Amniotic epithelial cell (primary cell): ENCODE results near the gene NRBF2.
"Not testable (repeated sequence)": the region's sequence is repeated elsewhere in the genome, so short reads cannot be mapped to it uniquely, and the experiment has no call there.

Source experiments
- DNase-seq: peaks from one replicate; pipeline ENCODE4 v3.0.0-alpha.2; 2010; ENCODE audit warnings: low read depth

NRBF2 gene

DNA sequence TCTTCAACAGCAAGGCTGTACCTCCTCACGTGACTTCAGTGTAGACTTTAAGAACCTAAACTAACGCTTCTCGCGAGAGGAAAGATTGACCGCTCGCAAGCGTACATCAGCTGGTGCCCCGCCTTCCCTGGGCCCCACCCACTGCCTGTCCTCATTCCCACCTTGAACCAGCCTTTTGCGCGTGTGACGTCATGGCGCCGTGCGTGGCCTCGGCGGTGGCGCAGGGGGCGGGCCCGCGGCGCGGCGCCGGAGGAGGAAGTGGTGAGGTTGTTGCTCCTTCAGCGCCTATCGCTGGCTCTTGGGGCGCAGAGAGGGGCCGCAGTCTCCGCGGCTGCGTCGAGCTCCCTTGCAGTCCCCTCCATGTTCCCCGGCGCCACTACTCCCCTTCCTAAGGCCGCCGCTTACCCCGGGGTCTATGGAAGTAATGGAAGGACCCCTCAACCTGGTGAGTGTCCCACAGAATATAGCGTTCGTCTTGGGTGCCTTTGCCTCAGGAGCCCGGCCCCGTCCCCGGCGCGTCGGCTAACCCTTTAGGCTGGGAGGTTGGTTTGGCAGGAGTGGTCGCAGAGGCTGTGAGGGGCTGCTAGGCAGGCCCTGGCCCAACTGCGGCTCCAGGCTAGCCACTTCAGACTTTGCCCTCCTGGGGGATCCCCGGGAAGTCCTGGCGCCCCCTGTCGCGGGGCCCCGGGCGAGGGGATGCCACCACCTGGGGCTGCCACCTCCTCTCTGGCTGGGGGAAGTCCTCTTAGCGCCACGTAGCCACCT, at the start of gene NRBF2:
TSS of gene NRBF2 (plus strand) at position 273 of the 765 bp plus-strand sequence. CDS start at position 416, 143 bp downstream.
- peak; percentile 99 for DNase-seq

DNA sequence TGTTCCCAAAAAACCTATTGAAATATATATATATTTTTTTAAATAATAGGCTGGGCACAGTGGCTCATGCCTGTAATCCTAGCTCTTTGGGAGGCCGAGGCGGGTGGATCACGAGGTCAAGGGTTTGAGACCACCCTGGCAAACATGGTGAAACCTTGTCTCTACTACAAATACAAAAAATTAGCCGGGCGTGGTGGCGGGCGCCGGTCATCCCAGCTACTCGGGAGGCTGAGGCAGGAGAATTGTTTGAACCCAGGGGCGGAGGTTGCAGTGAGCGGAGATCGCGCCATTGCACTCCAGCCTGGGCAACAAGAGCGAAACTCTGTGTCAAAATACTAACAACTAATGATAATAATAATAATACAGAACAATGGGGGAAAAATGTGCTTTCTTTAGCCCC, 49.7 kb upstream of the NRBF2 start:
- not testable (repeated sequence) for DNase-seq

DNA sequence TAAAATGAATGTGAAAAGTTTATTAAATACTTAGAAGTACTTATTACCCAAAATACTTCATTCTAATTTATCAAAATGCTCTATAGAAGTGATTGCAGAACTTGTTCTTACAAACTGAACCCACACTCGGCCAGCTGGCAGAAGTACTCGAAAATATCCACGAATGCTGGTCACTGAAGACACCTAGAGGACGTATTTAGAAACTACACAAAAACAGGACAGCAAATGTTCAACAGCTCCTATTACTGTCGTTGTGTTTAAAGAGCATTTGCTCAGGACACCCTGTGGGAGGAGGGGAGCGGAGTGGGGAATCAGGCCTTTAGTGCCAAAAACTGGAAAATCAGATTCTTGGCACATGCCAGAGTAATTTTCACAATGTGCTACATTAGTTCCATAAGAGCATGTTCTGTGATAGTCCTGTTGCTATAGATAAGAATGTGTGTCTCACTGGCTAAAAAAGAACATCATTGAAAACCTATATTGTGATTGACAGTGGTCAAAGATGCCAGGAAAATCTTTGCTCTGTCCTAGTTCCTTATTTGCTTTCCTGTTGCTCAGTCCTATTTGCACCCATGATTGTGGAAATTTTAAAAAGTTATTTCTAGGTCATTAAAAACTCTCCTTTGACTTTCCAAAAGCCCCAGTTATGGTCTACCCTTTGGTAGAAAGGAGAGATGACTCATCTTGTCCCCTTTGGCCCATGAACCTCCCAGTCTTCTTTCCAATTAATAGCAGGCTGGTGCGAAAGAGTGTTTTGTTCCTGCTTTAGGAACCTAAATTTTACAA, 49.0 kb upstream of the NRBF2 start:
- DNase-seq = peak; percentile 76

DNA sequence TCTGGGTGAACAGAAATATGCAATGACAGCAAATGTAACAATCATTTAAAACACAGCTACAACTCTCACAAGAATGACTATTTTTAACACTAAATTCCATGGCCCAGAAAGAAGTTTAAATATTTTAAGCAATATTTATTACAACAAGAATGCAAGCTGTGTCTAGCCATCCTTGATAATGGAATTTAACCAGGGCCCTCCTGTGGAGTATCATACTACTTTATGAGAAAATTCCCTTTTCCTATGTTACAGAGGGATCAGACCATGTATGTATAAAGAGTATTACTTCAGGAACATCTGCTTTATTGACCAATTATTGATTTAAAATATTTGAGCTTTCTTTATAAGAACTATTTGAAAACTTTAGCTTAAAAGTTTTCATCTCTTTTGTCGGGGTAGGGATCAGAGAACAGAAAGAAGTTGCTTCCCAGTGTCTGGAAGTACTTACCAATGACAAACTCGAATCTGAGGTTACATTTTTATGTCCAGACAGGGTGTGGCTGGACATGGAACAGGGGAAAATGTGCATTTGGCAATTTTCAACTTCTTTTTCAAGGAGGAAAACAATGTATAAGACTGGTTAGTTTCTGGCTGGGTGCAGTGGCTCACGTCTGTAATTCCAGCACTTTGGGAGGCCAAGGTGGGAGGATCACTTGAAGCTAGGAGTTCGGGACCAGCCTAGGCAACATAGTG, 48.3 kb upstream of the NRBF2 start:
- no peak for DNase-seq

DNA sequence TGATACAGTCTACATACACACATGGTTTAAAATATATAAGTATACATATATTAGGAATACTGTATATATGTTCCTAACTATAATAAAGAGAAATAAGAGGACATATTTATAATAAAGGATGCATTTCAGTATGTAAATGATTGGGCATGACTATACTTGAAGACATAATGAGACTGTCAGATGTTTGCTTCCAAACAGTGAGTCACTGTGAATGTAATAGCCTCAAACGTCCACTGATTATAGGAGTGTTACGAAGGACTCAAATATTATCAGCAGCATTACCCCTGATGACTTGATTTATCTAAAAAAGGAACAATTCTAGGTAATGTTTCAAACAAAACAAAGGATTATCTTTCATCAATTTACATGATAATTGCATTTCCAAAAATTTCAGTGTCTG, 39.9 kb upstream of the NRBF2 start:
- DNase-seq = peak; percentile 35

DNA sequence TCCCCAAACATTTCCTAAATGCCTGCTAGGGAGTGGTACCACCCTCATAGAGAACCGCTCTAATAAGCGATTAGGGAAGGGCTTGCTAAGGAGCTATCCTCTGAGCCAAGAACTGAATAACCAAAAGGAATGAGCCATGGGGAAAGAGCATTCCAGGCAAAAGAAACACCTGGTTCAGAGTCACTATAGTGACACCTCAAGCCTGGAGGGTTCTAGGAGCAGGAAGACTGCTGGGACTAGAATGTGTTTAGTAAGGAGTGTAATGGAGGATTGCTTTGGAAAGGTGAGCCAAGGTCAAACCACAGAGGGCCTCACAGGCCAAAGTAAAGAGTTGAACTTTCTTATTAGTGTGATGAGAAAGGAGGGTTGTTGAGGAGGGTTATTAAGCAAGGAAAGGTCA, 38.7 kb upstream of the NRBF2 start:
- DNase-seq = no peak

DNA sequence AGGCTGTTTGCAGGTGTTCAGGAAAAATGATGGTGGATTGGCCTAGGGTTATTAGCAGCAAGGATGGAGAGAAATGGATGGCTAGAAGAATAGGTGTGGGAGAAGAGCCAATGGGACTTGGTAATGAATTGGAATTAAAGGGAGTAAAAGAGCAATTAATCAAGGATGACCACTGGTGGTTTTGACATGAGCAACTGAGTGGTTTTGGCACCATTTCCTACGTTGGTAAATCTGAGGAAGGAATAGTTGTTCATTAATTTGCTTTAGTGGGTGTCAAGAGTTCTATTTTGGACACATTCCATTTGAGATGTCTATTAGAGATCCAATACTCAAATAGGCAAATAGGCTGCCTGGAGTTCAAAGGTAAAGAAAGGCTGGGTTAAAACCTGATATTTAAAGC, 38.2 kb upstream of the NRBF2 start:
- DNase-seq = no peak

DNA sequence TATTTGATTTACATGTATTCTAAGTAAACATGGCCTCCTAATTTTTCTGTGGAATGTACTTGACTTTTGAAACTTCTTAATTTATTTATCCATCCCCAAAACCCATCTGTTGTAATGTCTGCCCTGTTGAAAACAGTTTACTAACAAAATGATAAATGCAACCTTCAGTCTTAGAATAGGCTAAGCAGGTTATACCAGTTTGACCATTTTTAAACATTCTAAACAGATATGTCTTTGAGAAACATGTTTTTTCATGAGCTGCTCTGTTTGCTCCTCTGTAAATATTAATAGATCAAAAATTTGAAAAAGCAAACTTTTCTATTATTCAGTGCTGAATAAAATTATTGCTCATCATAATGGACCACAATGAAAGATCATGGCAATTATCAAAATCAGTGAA, 33.4 kb upstream of the NRBF2 start:
- no peak for DNase-seq

DNA sequence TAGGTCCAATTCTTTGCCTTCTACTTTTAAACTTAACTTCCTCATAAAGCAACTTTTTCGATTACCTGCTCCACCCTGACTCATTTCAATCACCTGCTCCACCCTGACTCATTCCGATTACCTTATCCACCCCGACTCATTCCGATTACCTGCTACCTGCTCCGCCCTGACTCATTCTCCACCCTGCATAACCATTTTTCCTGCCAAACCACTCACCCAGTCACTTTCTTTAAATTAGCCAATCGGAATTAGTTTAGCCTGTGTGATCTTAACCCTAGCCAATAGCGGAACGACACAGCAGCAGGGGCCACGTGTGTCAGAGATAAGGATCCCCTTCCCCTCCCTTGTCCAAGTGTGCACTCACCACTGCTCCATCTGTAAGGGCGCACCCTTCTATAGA, 32.0 kb upstream of the NRBF2 start:
- not testable (repeated sequence) for DNase-seq

DNA sequence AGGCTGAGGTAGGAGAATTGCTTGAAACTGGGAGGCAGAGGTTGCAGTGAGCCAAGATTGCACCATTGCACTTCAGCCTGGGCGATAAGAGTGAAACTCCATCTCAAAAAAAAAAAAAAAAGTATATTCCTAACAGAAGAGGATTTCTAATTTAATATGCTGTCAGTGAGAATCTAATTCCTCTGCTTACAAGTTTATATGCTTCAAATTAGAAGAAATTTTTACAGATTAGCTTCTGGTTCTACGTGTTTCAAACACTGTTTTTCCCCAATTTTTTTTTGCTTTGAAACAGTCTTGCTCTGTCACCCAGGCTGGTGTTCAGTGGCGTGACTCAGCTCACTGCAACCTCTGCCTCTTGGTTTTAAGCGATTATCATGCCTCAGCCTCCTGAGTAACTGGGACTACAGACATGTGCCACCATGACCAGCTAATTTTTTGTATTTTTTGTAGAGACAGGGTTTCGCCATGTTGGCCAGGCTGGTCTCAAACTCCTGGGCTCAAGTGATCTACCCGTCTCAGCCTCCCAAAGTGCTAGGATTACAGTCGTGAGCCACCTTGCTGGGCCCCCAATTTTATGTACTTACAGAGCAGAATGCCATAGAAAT, 30.7 kb upstream of the NRBF2 start:
- DNase-seq = not testable (repeated sequence)

DNA sequence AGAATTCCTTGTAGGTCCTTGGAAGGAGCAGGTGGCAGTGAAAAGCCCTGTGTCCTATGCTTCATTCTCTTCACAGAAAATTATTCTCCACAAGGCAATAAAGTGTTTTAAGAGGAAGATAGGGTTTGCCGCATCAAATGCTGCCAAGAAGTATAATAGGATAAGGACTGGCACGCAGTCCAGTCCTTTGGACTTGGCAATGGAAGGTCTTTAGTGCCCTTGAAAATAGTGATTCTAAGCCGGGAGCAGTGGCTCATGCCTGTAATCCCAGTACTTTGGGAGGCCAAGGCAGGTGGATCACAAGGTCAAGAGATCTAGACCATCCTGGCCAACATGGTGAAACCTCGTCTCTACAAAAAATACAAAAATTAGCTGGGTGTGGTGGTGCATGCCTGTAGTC, 29.9 kb upstream of the NRBF2 start:
- DNase-seq = not testable (repeated sequence)

DNA sequence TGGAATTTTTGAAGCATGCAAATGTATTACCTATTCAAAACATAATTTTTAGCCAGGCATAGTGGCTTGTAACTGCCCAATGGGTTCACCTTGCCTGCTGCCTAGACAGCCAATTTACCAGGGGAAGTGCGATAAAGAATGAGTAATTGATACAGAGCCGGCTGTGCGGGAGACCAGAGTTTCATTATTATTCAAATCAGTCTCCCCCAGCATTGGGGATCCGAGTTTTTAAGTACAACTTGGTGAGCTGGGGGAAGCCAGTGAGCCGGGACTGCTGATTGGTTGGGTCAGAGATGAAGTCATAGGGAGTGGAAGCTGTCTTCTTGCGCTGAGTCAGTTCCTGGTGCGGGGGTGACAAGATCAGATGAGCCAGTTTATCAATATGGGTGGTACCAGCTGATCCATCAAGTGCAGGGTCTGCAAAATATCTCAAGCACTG, 29.1 kb upstream of the NRBF2 start:
- no peak for DNase-seq

DNA sequence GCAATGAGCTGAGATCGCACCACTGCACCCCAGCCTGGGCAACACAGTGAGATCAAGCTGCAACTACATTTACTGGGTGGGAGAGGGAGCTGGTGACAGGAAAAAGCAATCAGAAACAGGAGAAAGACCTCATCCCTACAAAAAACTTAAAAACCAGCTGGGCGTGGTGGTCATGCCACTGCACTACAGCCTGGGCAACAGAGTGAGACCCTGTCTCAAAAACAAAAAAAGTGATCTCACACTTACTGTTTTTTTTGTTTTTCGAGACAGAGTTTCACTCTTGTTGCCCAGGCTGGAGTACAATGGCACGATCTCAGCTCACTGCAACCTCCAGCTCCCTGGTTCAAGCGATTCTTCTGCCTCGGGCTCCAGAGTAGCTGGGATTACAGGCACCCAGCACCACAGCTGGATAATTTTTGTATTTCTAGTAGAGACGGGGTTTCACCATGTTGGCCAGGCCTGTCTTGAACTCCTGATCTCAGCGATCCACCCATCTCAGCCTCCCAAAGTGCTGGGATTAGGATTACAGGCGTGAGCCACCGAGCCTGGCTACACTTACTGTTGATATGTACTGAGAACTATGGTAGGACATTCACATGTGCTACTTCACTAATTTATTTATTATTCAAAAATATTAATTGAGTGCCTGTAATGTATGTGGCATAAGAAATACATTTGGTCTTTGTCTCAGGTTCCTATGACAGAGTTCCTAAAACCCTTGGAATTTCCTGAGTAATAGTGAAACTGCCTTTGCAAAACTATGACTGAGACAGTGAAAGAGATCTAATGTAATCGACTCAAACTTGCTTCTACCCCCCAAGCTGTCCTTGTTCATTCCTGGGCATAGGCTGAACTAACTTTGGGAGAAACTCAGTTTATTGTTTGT, 27.7 kb upstream of the NRBF2 start:
- peak; percentile 54 for DNase-seq

DNA sequence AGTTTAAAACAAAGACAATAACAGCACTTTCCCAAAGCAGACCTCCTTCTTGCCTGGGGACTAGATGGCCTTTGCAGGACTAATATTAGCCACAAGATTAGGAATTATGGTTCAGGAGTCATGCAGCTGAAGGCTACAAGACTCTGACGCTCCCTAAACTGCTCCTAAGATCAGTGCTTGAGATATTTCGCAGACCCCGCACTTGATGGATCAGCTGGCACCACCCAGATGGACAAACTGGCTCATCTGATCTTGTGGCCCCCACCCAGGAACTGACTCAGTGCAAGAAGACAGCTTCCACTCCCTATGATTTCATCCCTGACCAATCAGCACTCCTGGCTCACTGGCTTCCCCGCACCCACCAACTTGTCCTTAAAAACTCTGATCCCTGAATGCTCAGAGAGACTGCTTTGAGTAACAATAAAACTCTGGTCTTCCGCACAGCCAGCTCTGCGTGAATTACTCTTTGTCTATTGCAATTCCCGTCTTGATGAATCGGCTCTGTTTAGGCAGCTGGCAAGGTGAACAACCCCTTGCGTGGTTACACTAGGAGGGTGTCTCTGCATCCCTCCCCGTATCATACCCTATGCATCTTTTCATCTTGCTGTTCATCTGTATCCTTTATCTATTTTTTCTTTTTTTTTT, 26.9 kb upstream of the NRBF2 start:
- DNase-seq = peak; percentile 60

DNA sequence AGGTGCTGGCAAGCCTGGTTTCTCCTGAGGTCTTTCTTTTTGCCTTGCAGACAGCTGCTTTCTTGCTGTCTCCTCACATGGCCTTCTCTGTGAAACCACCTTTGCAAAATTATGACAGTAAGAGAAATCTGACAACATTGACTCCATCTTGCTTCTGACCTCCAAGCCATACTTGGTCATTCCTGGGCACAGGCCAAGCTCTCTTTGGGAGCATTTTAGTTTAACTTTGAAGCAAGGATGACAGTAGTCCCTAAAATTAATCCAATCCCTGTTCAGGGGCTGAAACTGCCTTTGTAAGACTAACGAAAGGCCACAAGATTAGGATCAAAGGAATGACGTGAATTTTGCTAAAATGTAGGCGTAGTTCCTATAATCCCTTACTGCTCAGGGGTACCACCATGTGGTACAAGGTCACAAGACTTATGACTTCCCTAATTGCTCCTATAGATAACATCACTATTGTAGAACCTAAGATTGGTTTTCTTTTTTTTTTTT, 25.1 kb upstream of the NRBF2 start:
- no peak for DNase-seq

DNA sequence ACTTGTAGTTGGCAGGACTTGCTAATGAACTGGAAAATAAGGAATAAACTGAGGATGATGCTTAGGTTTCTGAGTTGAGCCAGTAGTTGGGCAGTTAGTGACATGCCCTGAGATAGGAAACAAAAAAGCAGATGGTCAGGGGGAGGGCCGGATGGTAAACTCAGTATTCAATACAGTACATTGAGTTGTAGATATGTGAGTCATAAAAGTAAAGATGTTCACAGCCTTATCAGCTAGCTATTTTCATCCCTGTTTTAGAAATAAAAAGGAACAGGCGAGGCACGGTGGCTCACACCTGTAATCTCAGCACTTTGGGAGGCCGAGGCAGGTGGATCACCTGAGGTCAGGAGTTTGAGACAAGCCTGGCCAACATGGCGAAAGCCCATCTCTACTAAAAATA, 22.2 kb upstream of the NRBF2 start:
- DNase-seq = no peak

DNA sequence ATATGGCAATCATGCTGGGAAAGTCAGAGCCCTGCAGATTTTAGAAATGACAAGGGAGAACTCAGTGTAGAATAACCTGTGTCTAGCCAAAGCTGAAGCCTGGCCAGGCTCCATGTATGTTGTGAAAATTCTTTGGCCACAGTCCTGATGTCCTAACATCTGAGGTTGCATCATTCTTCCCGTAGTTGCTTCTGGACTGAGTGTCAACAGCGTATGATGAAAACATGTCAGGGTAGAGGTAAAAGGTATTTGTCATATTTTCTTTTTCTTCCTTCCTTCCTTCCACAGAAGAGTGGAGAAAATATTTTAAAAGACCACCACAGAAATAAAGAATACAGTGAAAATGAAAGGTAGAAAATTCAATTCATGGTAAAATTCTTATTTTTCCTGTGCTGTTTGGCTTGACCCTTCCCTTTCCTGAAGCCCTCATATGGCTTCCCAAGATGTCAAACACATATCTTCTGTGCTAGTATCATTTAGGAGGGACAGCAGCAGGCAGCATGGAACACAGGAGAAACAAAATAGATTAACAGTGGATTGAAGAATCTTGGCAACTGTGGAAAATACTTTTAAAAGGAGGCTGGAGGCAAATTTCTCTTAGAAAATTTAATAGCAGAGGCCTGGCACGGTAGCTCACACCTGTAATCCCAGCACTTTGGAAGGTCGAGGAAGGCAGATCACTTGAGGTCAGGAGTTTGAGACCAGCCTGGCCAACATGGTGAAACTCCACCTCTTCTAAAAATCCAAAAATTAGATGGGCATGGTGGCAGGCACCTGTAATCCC, 18.9 kb upstream of the NRBF2 start:
- peak; percentile 96 for DNase-seq

DNA sequence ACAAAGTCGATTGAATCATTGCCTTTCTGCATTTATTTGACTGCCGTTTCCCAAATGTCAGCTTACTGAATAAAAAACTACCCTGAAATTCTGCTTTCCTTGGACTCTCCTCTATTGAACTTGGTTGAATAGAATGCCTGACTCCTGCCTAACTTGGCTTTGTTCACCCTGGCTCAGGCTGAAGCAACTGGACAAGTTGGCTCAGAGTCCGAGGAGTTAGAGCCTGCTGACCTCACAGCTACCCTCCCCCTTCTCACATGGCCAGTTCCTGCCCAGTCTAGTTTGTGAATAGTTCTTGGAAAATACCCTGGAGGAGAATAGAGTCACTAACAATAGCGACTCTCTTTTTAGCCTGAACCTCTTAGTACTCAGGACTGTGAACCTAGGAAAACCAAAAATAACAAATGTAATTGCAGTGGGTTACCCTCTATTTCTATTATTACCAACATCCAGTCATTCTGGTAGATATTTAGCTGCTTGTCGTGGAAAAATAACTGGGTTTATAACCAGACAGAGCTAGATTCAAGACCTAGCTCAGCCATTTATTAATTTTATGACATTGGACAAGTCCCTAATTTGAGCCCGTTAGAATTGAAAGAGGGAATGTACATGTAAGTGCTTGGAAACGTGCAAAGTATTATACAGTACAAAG, 17.3 kb upstream of the NRBF2 start:
- peak; percentile 93 for DNase-seq

DNA sequence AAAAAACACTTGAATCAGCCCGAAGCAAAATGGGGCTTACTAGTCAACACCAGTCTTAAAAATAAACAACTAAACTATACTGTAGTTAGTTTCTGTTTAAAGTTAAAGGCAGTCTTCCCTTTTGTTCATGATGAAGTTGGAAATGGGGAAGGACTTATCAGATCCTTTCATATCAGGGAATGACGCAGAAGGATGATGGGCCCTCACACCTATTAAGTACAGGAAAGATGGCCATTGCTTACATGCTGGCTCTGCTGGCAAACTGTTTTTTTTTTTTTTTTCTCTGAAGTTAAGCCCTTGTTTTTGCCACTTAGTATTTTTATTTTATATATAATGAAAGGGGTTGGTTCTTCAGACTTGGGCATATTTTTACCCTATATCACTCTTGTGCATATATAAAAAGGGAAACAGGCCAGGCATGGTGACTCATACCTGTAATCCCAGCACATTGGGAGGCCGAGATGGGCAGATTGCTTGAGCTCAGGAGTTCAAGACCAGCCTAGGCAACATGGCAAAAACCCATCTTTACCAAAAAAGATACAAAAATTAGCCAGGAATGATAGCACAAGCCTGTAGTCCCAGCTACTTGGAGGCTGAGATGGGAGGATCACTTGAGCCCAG, 16.6 kb upstream of the NRBF2 start:
- no peak for DNase-seq
